ENCODE measurements around the gene NFATC4.

NFATC4 gene

DNA sequence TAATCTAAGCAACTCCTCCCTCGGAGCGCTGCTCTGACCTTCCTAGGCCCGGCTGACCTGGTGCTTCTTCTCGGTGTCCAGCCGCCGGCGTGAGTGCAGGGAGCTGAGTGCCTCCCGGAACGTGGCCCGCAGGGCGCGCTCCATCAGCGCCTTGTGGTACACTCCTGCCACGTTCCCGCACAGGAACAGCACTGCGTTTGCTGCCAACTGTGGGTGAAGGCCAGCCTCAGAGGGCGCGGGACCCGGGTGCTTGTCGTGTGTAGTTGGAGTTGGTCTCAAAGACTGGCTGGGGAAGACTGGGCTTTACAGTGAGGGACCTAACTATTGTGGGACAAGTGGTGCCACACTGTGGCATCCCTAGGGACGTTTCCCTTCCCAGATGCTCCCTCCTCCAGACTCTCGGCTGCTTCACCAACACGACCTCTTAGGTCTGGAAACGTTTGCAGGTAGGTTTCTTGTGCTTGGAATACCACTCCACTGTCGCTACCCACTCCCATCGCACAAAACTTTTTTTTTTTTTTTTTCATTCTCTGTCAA lies 36.2 kb upstream of the NFATC4 start:
- no peak overlapping the region for H3K4me3 ChIP-seq (ENCODE audit: low read depth, low read length)
- DNase-seq (ENCODE audit: low read depth), result no peak
- in situ Hi-C loops (cut with HindIII; ENCODE audit: low sequenced_read_pairs), result no loop called here
- TF ChIP-seq, protein P1, sequence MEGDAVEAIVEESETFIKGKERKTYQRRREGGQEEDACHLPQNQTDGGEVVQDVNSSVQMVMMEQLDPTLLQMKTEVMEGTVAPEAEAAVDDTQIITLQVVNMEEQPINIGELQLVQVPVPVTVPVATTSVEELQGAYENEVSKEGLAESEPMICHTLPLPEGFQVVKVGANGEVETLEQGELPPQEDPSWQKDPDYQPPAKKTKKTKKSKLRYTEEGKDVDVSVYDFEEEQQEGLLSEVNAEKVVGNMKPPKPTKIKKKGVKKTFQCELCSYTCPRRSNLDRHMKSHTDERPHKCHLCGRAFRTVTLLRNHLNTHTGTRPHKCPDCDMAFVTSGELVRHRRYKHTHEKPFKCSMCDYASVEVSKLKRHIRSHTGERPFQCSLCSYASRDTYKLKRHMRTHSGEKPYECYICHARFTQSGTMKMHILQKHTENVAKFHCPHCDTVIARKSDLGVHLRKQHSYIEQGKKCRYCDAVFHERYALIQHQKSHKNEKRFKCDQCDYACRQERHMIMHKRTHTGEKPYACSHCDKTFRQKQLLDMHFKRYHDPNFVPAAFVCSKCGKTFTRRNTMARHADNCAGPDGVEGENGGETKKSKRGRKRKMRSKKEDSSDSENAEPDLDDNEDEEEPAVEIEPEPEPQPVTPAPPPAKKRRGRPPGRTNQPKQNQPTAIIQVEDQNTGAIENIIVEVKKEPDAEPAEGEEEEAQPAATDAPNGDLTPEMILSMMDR (IDR thresholded peaks at IDR 0.05; ENCODE audit: low read depth, low read length, missing control alignments), result no peak

DNA sequence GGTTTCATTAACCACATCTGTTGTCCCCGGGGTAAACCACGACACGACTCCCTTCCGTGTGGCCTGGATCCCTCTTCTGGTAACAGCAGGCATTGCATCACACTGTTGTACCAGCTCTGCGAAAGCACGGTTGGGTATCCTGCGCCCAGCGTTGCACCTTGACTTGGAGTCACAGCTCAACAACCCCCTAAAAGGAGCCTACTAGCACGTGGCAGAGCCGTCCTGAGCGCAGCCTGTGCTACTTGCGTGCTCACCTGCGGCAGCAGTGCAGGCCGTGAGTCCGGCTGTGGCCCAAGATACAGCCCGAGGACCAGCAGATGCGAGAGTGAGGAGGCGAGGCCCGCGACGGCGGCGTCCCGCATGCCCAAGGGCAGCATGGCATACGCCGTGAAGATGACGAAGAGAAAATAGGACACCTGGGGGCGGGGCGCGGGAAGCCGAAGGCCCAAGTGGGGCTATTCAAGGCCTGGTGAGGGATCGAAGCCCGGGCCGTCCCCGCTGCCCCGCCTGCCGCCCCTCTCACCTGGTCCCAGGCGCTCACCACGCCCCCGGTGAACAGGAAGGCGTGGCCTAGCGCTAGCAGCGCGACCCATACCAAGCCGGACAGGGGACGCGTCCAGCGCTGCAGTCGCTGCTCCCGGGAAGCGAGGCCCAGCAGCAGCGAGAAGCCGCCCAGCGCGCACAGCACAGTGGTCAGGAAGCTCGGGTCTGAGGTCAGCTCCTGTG lies 35.6 kb upstream of the NFATC4 start:
- TF ChIP-seq, protein P1 (IDR thresholded peaks at IDR 0.05; ENCODE audit: low read depth, low read length, missing control alignments), result peak; percentile 91
- H3K4me3 ChIP-seq (ENCODE audit: low read depth, low read length), result peak overlapping the region; percentile 10
- in situ Hi-C loops (cut with HindIII; ENCODE audit: low sequenced_read_pairs), result no loop called here
- no peak for DNase-seq (ENCODE audit: low read depth)

DNA sequence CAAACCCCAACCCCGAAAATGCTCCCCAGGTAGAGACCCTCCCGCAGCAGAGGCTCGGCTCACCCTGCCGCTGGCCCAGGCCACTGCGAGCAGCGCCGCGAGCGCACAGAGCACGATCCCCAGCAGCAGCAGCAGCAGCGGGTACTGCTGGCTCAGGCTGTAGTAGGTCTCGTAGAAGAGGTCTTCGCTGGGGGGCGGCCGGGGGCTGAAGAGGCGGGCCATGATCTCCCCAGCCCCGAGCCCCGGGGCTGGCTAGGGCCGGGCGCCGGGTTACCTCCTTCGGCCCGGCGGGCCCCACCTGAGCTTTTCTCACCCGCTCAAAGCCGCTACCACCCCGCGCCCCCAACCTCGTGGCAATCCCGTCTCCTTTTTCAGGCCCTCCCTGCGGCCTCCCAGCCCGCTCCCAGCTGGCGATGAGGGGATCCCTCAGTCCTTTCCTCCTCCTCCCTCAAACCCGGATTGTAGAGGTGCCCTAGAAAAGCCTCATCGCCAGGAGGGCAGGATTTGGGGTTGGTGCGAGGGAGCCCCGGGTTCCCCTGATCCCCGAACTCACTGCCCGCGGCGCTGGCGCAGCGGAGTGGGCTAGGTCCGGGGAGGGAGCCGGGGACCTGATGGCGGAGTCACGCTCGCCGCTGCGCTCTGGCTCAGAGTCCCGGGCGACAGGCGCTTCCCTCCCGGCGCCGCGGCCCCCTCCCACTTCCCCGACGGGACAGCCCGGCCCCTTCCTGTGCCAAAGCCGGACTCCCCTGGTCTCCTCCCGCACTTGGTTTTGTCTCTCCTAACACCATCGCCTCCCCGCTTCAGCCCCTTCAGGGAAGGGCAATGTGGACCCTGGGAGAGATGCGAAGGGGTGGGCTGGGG lies 33.3 kb upstream of the NFATC4 start, which contains the start of gene ADCY4:
ADCY4 (minus strand) TSS at position 641 of the 861 bp plus-strand sequence; CDS start at position 222, 419 bp downstream.
- H3K4me3 ChIP-seq (ENCODE audit: low read depth, low read length), result no peak within 1 kb of the TSS
- no peak for DNase-seq (ENCODE audit: low read depth)
- in situ Hi-C loops (cut with HindIII; ENCODE audit: low sequenced_read_pairs), result no loop called here
- TF ChIP-seq, protein P1 (IDR thresholded peaks at IDR 0.05; ENCODE audit: low read depth, low read length, missing control alignments), result no peak

DNA sequence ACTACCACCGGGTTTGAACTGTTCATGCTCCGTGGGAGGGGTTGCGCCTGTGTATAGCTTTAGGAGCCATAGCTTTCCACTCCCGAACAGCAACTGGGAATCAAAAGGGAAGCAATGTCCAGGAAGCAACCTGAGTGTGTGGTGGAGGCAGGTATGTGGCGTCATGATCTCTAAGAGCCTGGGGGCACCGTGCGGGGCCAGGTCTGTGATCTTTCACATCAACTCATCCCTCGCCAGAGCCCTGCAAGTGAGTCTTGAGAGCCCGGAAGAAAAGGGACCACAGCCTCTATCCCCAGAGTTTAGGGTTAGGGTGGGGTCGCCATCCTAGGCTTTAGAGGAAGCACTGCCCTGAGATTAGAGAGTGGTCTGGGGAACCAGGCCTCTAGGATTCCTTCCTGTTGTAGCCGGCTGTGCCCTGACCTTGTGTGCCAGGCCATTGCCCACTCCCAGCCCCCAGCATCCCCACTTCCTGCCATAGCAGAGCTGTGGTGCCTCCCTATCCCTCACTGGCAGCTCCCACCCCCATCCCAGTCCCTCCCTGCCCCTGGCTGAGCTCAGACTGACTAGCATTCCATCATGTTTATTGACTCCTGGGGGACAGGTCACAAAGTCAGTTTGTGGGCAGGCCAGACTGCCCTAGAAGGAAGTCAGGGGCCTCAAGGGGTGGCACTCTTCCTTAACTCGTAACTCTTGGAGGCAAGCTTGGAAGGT lies 32.4 kb upstream of the NFATC4 start:
- DNase-seq (ENCODE audit: low read depth), result no peak
- H3K4me3 ChIP-seq (ENCODE audit: low read depth, low read length), result no peak overlapping the region
- TF ChIP-seq, protein P1 (IDR thresholded peaks at IDR 0.05; ENCODE audit: low read depth, low read length, missing control alignments), result no peak
- in situ Hi-C loops (cut with HindIII; ENCODE audit: low sequenced_read_pairs), result no loop called here

DNA sequence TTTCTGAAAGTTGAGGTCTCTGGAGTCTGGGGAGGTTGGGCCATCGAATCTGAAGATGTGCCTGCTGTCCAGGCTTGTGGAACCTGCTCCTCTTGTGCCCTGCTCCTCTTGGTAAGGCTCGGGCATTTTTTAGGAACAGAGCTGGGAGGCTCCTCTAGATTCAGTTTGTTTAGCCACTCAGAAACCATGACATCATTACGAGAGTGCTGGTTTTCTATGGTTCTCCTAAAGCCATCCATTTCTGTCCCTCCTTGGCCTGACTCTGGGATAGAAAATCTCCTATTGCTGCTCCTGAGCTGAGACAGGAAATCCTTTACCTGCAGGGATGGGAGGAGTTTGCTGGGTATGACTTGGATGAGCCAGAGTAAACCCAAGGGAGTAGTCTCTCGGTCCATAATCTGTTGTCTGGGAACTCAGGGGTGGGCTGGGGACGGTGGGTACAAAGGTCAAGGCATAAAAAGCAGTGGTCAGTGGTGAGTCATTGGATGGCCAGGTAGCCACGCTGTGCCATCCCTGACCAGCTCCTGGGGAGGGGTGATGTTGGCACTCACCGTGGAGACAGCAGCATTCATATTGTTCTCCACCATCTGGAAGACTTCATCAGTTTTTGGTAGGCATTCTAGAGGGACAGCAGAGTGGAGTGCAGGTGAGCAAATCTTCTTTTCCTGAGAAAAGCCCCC lies 30.7 kb upstream of the NFATC4 start:
- in situ Hi-C loops (cut with HindIII; ENCODE audit: low sequenced_read_pairs), result no loop called here
- DNase-seq (ENCODE audit: low read depth), result no peak
- TF ChIP-seq, protein P1 (IDR thresholded peaks at IDR 0.05; ENCODE audit: low read depth, low read length, missing control alignments), result no peak
- no peak overlapping the region for H3K4me3 ChIP-seq (ENCODE audit: low read depth, low read length)
